Skeletal muscle satellite cell (primary cell): Measurements from ENCODE around the gene IFNG-AS1.

Experiments used
- H3K27me3 ChIP-seq: 2 replicates; pipeline ENCODE4 v1.7.0; 2013; ENCODE audit warnings: low read length; ENCODE audit not compliant: control insufficient read depth, insufficient read depth
- H3K36me3 ChIP-seq: 2 replicates; pipeline ENCODE4 v1.7.0; 2013; ENCODE audit warnings: mild to moderate bottlenecking, control low read depth, low read length; ENCODE audit not compliant: insufficient read depth
- H3K4me1 ChIP-seq: 2 replicates; pipeline ENCODE4 v1.7.0; 2013; ENCODE audit warnings: low read length; ENCODE audit not compliant: control insufficient read depth, insufficient read depth
- H3K4me2 ChIP-seq: 2 replicates; pipeline ENCODE4 v1.7.0; 2013; ENCODE audit warnings: mild to moderate bottlenecking, low read length
- H3K4me3 ChIP-seq: 2 replicates; pipeline ENCODE4 v1.7.0; 2013; ENCODE audit warnings: low read length
- H3K9ac ChIP-seq: 2 replicates; pipeline ENCODE4 v1.7.0; 2013; ENCODE audit warnings: mild to moderate bottlenecking, low read depth, low read length, moderate library complexity
- H3K9me3 ChIP-seq: replicated peaks from 2 replicates; pipeline ENCODE4 v1.7.0; 2013; ENCODE audit warnings: mild to moderate bottlenecking, control low read depth, low read length

Gene IFNG-AS1

GRCh38 chr12:68018315-68018714, 29.1 kb downstream of the IFNG-AS1 start:
- H3K4me1 ChIP-seq, result no peaks in the 10 kb centered on the region
- H3K9ac ChIP-seq, result no peak overlapping the region
- H3K4me2 ChIP-seq, result no peak overlapping the region
- H3K9me3 ChIP-seq, result no peaks in the 10 kb centered on the region
- H3K4me3 ChIP-seq, result no peak overlapping the region
- no peaks in the 10 kb centered on the region for H3K36me3 ChIP-seq
- no peaks in the 10 kb centered on the region for H3K27me3 ChIP-seq

DNA sequence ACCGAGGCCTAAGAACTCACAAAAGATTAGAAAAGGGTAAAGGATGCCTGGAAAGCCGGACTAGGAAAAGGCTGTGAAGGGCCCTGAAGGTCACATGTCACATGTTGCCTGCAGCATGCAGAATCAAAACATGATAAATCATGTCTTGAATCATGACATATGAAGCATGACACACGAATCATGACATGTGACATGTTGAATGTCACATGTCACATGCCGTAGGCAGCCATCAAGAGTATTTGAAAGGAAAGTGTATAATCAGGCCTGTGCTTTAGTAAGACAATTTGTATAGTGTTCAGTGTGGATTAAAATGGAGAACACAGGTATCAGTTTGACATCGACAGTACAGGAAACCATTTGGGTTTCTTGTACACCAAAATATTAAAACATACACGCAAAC, 30.8 kb downstream of the IFNG-AS1 start:
- Histone ChIP-seq H3K4me2 (no peak overlapping the region), H3K9me3 (no peaks in the 10 kb centered on the region), H3K4me1 (no peaks in the 10 kb centered on the region), H3K36me3 (no peaks in the 10 kb centered on the region), H3K27me3 (no peaks in the 10 kb centered on the region), H3K9ac (no peak overlapping the region), H3K4me3 (no peak overlapping the region)

- Histone ChIP-seq H3K27me3 (no peaks in the 10 kb centered on the region), H3K4me3 (no peak overlapping the region), H3K4me1 (no peaks in the 10 kb centered on the region), H3K9ac (no peak overlapping the region), H3K4me2 (no peak overlapping the region), H3K9me3 (no peaks in the 10 kb centered on the region), H3K36me3 (no peaks in the 10 kb centered on the region)
Measured at GRCh38 chr12:68020699-68021098, 31.5 kb downstream of the IFNG-AS1 start.

- H3K4me2 ChIP-seq, result no peak overlapping the region
- H3K36me3 ChIP-seq, result no peaks in the 10 kb centered on the region
- H3K4me3 ChIP-seq, result no peak overlapping the region
- no peaks in the 10 kb centered on the region for H3K4me1 ChIP-seq
- H3K9ac ChIP-seq, result no peak overlapping the region
- H3K9me3 ChIP-seq, result no peaks in the 10 kb centered on the region
- peaks cover 6% of the 10 kb centered on the region for H3K27me3 ChIP-seq
Measured at GRCh38 chr12:68028647-68029046, 39.4 kb downstream of the IFNG-AS1 start.

DNA sequence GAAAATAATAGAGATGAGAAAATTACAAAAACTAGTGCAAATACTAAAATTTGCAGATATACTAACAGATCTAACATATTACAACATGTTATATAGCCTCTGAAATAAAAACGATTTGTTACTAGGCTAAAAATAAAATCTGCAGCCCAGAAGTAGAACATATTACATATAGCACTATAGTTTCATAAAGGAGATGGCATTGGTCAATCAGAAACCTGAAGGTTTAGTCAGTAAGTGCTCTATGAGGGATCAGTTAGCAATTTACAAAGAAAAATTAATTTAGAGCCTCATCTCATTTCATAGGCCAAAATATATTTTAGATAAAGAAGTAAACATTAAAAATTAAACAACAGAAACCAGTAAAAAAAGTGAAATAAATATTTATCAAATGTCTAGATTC, 41.0 kb downstream of the IFNG-AS1 start:
- Histone ChIP-seq H3K27me3 (peaks cover 6% of the 10 kb centered on the region), H3K4me1 (no peaks in the 10 kb centered on the region), H3K4me2 (no peak overlapping the region), H3K36me3 (no peaks in the 10 kb centered on the region), H3K9ac (no peak overlapping the region), H3K4me3 (no peak overlapping the region), H3K9me3 (no peaks in the 10 kb centered on the region)

DNA sequence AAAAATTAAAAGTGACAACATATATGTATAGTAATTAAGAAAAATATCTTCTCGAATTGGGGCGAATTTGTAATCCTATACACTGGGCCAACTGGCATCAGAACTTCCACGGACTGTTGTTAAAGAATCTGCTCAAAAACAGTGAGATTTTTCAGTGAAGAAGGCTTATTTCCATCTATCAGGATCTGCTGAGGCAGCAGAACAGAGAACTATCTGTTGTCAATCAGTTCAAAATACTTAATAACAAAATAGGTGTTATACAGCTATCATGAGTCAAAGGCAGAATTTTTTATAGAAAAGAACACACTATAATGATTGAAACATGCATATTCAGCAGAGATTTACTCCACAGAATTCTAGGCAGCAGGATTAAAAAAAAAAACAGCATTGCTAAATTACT, 41.9 kb downstream of the IFNG-AS1 start:
- Histone ChIP-seq H3K4me1 (no peaks in the 10 kb centered on the region), H3K9ac (no peak overlapping the region), H3K9me3 (no peaks in the 10 kb centered on the region), H3K36me3 (no peaks in the 10 kb centered on the region), H3K4me2 (no peak overlapping the region), H3K4me3 (no peak overlapping the region), H3K27me3 (peaks cover 6% of the 10 kb centered on the region)

GRCh38 chr12:68031881-68032739, 42.9 kb downstream of the IFNG-AS1 start:
- H3K9ac ChIP-seq, result no peak overlapping the region

GRCh38 chr12:68034567-68034966, 45.3 kb downstream of the IFNG-AS1 start:
- no peaks in the 10 kb centered on the region for H3K9me3 ChIP-seq
- H3K4me3 ChIP-seq, result no peak overlapping the region
- H3K4me1 ChIP-seq, result no peaks in the 10 kb centered on the region

More at GRCh38 chr12:68031881-68032739, 42.9 kb downstream of the IFNG-AS1 start:
- Histone ChIP-seq H3K36me3 (no peaks in the 10 kb centered on the region), H3K4me2 (no peak overlapping the region), H3K27me3 (peaks cover 7% of the 10 kb centered on the region), H3K4me1 (no peaks in the 10 kb centered on the region), H3K4me3 (no peak overlapping the region), H3K9me3 (no peaks in the 10 kb centered on the region)

DNA sequence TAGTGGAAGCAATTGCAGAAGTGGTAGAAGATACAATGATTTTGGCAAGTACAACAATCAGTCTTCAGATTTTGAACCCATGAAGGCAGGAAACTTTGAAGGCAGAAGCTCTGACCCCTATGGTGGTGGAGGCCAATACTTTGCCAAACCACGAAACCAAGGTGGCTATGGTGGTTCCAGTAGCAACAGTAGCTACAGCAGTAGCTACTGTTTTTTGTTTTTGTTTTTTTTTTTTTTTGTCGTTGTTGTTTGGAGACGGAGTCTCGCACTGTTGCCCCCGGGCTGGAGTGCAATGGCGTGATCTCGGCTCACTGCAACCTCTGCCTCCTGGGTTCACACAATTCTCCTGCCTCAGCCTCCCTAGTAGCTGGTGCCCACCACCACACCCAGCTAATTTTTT, 47.4 kb downstream of the IFNG-AS1 start:
- Histone ChIP-seq H3K36me3 (no peaks in the 10 kb centered on the region), H3K4me1 (no peaks in the 10 kb centered on the region), H3K9me3 (no peaks in the 10 kb centered on the region), H3K27me3 (peaks cover 15% of the 10 kb centered on the region), H3K4me3 (no peak overlapping the region), H3K9ac (no peak overlapping the region), H3K4me2 (no peak overlapping the region)

More at GRCh38 chr12:68034567-68034966, 45.3 kb downstream of the IFNG-AS1 start:
- no peak overlapping the region for H3K4me2 ChIP-seq
- no peak overlapping the region for H3K9ac ChIP-seq
- H3K36me3 ChIP-seq, result no peaks in the 10 kb centered on the region
- peaks cover 15% of the 10 kb centered on the region for H3K27me3 ChIP-seq

- no peaks in the 10 kb centered on the region for H3K9me3 ChIP-seq
- H3K36me3 ChIP-seq, result no peaks in the 10 kb centered on the region
- H3K4me3 ChIP-seq, result no peak overlapping the region
- H3K4me1 ChIP-seq, result no peaks in the 10 kb centered on the region
- H3K9ac ChIP-seq, result no peak overlapping the region
- H3K27me3 ChIP-seq, result peaks cover 9% of the 10 kb centered on the region
- no peak overlapping the region for H3K4me2 ChIP-seq
Measured at GRCh38 chr12:68037616-68038255, 48.5 kb downstream of the IFNG-AS1 start.

DNA sequence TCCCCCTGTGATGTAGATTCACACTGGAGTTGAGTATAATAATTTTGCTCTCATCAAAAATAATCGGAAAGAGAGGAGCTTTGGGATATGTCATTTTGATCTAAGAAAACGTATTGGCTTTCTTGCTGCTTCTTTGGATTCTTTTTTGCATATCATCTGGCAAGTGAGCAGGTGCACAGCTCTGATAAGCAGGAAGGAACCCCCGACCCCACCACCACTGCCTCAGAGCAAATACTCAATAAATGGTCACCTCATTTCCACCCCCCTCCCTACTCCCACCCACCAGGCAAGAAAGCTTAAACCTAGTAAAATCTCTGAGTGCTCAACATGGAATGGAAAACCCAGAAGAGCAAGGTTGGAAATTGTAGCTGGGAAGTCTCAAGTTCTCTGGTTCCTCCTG, 49.4 kb downstream of the IFNG-AS1 start:
- Histone ChIP-seq H3K4me1 (no peaks in the 10 kb centered on the region), H3K4me2 (no peak overlapping the region), H3K27me3 (peaks cover 9% of the 10 kb centered on the region), H3K9ac (no peak overlapping the region), H3K4me3 (no peak overlapping the region), H3K36me3 (no peaks in the 10 kb centered on the region), H3K9me3 (no peaks in the 10 kb centered on the region)
